ENCODE results near the gene ZFYVE26.

ZFYVE26 gene

DNA sequence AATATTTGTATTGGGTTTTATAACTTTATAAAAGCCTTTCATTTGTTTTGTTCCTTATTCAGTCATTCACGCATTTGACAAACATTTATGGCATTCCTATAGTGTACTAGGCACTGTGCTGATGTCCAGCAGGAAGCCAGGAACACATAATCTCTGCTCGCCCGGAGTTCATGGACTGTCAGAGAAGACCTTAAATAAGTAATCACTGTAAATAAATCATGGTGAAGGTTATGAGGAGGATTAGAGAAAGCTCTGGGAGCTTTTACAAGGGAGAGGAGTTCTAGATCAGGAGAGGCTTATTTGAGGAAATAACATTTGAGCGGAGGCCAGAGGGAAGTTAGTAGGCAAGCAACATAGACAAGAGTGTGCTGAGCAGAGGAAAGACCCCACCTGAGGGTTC, 119.4 kb downstream of the ZFYVE26 start:
- no peak overlapping the region for H3K27ac ChIP-seq (ENCODE audit: low read depth, low read length)
- peaks cover 5 to 7% of the 10 kb centered on the region in 2 donors for H3K4me1 ChIP-seq (ENCODE audit: control insufficient read depth in 1 of 2, insufficient read depth in 2 of 2, low read length in 2 of 2)
- no peak overlapping the region for H3K4me3 ChIP-seq (ENCODE audit: low read depth in 1 of 2, low read length in 2 of 2)
- no peak overlapping the region for H3K9ac ChIP-seq (ENCODE audit: low read depth in 1 of 2, low read length in 2 of 2)
- H3K36me3 ChIP-seq (ENCODE audit: control insufficient read depth in 1 of 2, insufficient read depth in 2 of 2, low read length in 2 of 2): peaks cover 4% of the 10 kb centered on the region in 2 donors
- H3K27me3 ChIP-seq (ENCODE audit: control insufficient read depth in 1 of 2, insufficient read depth in 2 of 2, low read length in 2 of 2): no peaks in the 10 kb centered on the region
- H3K9me3 ChIP-seq (ENCODE audit: control insufficient read depth in 1 of 2, low read length in 2 of 2): no peaks in the 10 kb centered on the region
